Left lung (tissue), 10 donors: ENCODE data around the gene LPIN3. TPM values are rescaled to one million over a fixed set of nuclear protein-coding genes. Genes with fewer than 3 reads are reported as not detected.

Source experiments
- ATAC-seq: fragments of 200-7000 bp; cut with Tn5 transposase; one replicate; pipeline ENCODE4 v1.9.1; 2020; ENCODE audit warnings: moderate library complexity
- DNase-seq, 4 donors: peaks; one replicate each; pipeline ENCODE4 v3.0.0-alpha.2; 2013 to 2020
- H3K27ac ChIP-seq, 2 donors: fragments of 200-600 bp; sonication (generic) in 1 of 2; one replicate each; pipeline versions ENCODE4 v1.5.0 to v1.8.0; 2020 to 2021
- H3K27me3 ChIP-seq, 2 donors: fragments of 200-600 bp; sonication (generic) in 1 of 2; one replicate each; pipeline versions ENCODE4 v1.5.0 to v1.8.0; 2020 to 2021
- H3K36me3 ChIP-seq, 2 donors: fragments of 200-600 bp; sonication (generic) in 1 of 2; one replicate each; pipeline versions ENCODE4 v1.5.0 to v1.8.0; 2020 to 2021
- H3K4me1 ChIP-seq, 2 donors: fragments of 200-600 bp; one replicate each; pipeline ENCODE4 v1.8.0; 2021
- H3K4me3 ChIP-seq, 2 donors: fragments of 200-600 bp; sonication (generic) in 1 of 2; one replicate each; pipeline versions ENCODE4 v1.5.0 to v1.8.0; 2020 to 2021; ENCODE audit warnings: mild to moderate bottlenecking in 1 of 2
- H3K9me3 ChIP-seq, 2 donors: fragments of 200-600 bp; sonication (generic) in 1 of 2; one replicate each; pipeline versions ENCODE4 v1.5.0 to v1.8.0; 2020 to 2021
- intact Hi-C, 2 donors: fragments of 100-400 bp; cut with DNase I; formaldehyde crosslinking; loops; one replicate each; pipeline versions ENCODE4 v1.11.2 to v1.14.2; 2022
- polyA plus RNA-seq, 6 donors: library from polyadenylated mRNA; unstranded; fragments of 120-200 nt; gene quantifications; one replicate each; pipeline ENCODE4 v1.2.1, GENCODE V29; 2013; ENCODE audit not compliant: insufficient read length in 6 of 6
- total RNA-seq, 2 donors: library from RNA; stranded (reverse); fragmentation: NEBNext Ultra II Directional; extraction: Animal tissue kit (Norgen Biotek cat#: 25700); gene quantifications; one replicate each; pipeline ENCODE4 v1.2.1, GENCODE V29; 2021
- TF ChIP-seq, protein P1 (sequence below), 2 donors: fragments of 200-600 bp; sonication (generic) in 1 of 2; IDR thresholded peaks; one replicate each; pipeline versions ENCODE4 v1.5.0 to v1.8.0; 2021; ENCODE audit warnings: antibody characterized with exemption in 2 of 2
- donor health status: DM: no; HTN: yes; CAD: no.
- donor health status: DM: no; HTN: no; CAD: no.

LPIN3 gene
- total and polyA plus RNA-seq, 8 donors: 9.6 to 20.4 (median 14.2) TPM

DNA sequence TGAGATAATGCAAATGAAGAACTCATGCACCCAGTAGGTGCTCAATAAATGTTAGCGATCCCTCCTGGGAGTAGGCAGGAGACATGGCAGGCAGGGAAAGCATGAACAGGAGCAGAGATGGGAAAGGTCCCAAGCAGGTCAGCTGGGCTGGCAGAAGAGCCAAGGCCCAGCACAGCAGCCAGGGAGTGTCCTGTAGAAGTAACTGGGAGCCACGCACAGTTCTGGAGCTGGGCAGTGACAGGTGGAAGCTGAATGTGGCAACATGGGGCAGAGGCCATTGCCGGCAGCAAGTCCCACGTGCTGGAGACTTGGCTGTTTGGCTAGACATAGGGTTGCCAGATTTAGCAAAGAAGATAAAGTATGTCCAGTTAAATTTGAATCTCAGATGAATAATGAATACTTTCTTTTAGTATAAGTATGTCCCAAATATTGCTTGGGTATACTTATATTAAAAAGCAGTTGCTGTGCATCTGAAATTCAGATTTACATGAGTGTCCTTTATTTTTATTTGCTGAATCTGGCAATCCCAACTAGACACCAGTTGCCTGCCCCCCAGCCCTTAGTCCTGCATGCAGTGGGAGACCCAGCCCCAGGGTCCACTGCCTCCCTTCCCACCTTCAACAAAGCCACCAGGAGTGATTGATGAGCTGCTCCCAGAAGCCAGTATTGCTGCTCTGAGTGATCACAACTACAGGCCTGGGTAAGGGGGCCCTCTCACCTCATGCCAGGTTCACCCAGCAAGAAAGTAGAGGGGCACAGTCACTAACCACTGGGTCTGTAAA is 3.7 kb upstream of the LPIN3 start:
- H3K4me1 ChIP-seq: peaks cover 0 to 14% of the 10 kb centered on the region in 2 donors
- ATAC-seq (no peak), DNase-seq (no peak)
- TF ChIP-seq, protein P1, sequence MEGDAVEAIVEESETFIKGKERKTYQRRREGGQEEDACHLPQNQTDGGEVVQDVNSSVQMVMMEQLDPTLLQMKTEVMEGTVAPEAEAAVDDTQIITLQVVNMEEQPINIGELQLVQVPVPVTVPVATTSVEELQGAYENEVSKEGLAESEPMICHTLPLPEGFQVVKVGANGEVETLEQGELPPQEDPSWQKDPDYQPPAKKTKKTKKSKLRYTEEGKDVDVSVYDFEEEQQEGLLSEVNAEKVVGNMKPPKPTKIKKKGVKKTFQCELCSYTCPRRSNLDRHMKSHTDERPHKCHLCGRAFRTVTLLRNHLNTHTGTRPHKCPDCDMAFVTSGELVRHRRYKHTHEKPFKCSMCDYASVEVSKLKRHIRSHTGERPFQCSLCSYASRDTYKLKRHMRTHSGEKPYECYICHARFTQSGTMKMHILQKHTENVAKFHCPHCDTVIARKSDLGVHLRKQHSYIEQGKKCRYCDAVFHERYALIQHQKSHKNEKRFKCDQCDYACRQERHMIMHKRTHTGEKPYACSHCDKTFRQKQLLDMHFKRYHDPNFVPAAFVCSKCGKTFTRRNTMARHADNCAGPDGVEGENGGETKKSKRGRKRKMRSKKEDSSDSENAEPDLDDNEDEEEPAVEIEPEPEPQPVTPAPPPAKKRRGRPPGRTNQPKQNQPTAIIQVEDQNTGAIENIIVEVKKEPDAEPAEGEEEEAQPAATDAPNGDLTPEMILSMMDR (IDR thresholded peaks at IDR 0.05): no peak
- H3K27ac ChIP-seq: no peak overlapping the region
- intact Hi-C loops: loop anchor here in 1 of 2 donors (10.0 kb wide), 1 partner anchor 82 kb away; no protein-coding TSS in a partner anchor
- H3K27me3 ChIP-seq: peaks cover 0 to 11% of the 10 kb centered on the region in 2 donors
- no peak overlapping the region for H3K4me3 ChIP-seq
- H3K9me3 ChIP-seq: no peaks in the 10 kb centered on the region
- H3K36me3 ChIP-seq: no peaks in the 10 kb centered on the region

DNA sequence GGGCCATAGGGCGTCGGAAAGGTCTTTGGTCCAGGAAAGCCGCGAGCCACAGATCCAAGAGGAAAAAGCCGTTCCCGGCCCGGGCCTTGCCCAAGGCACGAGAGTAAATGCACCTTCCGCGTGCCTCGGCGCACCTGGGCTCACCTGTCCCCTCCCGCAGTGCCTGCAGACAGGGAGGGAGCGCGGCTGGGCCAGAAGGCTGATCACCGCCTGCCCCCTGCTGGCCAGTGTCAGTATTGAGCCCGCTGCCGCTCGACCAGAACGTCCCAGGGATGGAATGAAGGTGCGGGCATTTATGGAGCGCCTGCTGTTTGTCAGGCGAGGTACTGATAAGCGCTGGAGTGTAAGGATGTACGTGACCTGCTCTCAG is 679 bp upstream of the LPIN3 start:
- DNase-seq: peak; percentile 68 to 96 (median 86)
- peaks cover 0 to 11% of the 10 kb centered on the region in 2 donors for H3K27me3 ChIP-seq
- intact Hi-C loops: loop anchor here in 1 of 2 donors (2.0 to 10.0 kb wide), 2 partner anchors 85 to 167 kb away; no protein-coding TSS in a partner anchor
- H3K4me1 ChIP-seq: peaks cover 0 to 14% of the 10 kb centered on the region in 2 donors
- H3K4me3 ChIP-seq: peak overlapping the region; percentile 33 to 36
- H3K36me3 ChIP-seq: no peaks in the 10 kb centered on the region
- ATAC-seq: peak; percentile 95
- TF ChIP-seq, protein P1 (IDR thresholded peaks at IDR 0.05): peak; percentile 98 to 99
- H3K27ac ChIP-seq: peak overlapping the region; percentile 24 to 80
- no peaks in the 10 kb centered on the region for H3K9me3 ChIP-seq

DNA sequence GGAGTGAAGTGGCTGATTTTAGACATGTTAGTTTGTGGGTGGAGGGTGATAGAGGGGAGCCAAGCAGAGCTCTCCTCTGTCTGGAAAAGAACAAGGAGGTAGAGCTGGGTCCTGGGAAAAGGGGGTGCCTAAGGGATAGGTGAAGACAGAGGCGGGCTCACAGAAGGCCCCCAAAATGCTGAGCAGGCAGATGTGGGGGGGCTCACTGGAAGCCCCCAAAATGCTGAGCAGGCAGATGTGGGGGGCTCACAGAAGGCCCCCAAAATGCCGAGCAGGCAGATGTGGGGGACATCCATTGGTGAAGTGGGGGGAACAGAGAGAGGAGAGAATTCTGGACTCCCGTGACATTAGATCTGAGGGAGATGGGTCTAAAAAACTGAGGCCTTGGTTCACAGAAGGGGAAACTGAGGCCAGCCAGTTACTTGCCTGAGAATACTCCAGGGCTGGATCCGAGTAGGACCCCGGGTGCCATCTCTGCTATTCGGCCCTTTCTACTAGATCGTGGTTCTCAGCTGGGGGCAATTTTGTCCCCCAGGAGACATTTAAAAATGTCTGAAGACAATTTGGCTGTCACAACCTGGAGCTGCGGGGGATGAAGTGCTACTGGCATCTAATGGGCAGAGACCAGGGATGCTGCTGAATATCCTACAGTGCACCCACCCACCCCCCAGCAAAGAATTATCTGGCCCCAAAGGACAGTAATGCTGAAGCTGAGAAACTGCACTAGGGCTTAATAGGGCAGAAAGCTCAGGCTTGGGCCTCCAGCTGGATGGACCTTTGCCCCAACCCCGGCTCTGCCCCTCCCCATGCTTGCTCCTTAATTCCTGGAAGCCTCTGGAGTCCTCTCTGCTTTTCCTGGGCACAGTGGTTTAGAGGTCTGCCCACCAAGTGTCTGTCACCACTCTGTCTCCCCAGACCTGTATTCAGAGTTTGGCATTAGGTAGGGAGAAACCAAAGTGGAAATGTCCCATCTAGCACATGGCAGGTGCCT is 2.1 kb downstream of the LPIN3 start:
- Histone ChIP-seq H3K27ac (no peak overlapping the region), H3K4me3 (no peak overlapping the region), H3K9me3 (no peaks in the 10 kb centered on the region), H3K36me3 (no peaks in the 10 kb centered on the region), H3K27me3 (peaks cover 0 to 11% of the 10 kb centered on the region in 2 donors), H3K4me1 (peaks cover 0 to 14% of the 10 kb centered on the region in 2 donors)
- intact Hi-C loops: no loop called here
- ATAC-seq (no peak), DNase-seq (no peak)
- TF ChIP-seq, protein P1 (IDR thresholded peaks at IDR 0.05): no peak

DNA sequence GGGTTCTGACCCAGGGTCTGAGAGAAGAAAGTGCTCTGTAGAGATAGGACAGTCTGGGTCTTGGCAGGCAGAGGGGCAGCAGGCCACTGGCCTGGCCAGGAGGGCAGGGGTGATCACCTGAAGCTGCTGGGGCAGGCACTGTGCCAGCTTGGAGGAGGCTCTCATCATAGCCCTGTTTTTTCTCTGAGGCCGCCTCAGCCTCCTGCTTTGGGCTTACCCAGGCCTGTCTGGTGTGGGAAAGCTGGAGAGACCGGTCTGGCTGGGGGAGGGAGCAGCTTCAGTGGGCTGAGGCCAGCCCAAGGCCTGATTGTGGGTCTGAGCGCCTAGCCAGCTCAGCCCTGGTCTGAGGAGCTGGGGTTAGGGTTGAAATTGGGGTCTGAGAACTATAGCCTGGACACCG is 3.9 kb downstream of the LPIN3 start:
- Histone ChIP-seq H3K9me3 (no peaks in the 10 kb centered on the region), H3K27me3 (peaks cover 0 to 5% of the 10 kb centered on the region in 2 donors), H3K4me1 (peaks cover 0 to 13% of the 10 kb centered on the region in 2 donors), H3K4me3 (no peak overlapping the region), H3K36me3 (peaks cover 0 to 7% of the 10 kb centered on the region in 2 donors), H3K27ac (no peak overlapping the region)
- TF ChIP-seq, protein P1 (IDR thresholded peaks at IDR 0.05): no peak
- ATAC-seq: no peak
- no peak for DNase-seq
- intact Hi-C loops: no loop called here
